Suprapubic skin (tissue), 3 donors: ENCODE data around the gene IL15RA.

Source experiments
- POLR2A ChIP-seq, 2 donors: fragments of 450-650 bp; IDR thresholded peaks; one replicate each; pipeline ENCODE4 v1.6.1; 2017; ENCODE audit warnings: antibody characterized with exemption in 2 of 2, mild to moderate bottlenecking in 2 of 2, moderate library complexity in 2 of 2
- TF ChIP-seq, protein P1 (sequence below), 2 donors: fragments of 200-600 bp in 1 of 2; fragments of 450-650 bp in 1 of 2; sonication (generic) in 1 of 2; IDR thresholded peaks; one replicate each; pipeline ENCODE4 v1.5.1; 2016 to 2019; ENCODE audit warnings: antibody characterized with exemption in 2 of 2, mild to moderate bottlenecking in 1 of 2, moderate library complexity in 1 of 2

DNA sequence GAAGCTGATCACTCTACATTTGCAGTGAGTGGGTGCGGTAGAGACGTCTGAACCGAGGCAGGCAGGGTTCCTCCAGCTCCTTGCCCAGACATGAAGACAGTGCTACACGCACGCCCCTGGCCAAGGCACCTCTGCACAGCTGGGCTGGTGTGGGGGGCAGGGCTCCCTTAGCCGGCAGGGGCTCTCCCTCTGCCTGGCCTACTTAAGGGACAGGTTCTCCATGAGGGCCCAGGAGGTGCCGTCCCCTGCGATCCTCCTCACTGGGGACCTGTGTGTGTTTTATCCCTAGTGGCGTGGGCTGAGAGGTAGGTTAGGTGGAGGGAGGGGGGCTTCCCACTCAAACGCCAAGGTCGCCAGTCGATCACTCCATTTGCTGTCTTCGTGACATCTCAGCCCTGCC, 35.3 kb downstream of the IL15RA start:
- TF ChIP-seq, protein P1, sequence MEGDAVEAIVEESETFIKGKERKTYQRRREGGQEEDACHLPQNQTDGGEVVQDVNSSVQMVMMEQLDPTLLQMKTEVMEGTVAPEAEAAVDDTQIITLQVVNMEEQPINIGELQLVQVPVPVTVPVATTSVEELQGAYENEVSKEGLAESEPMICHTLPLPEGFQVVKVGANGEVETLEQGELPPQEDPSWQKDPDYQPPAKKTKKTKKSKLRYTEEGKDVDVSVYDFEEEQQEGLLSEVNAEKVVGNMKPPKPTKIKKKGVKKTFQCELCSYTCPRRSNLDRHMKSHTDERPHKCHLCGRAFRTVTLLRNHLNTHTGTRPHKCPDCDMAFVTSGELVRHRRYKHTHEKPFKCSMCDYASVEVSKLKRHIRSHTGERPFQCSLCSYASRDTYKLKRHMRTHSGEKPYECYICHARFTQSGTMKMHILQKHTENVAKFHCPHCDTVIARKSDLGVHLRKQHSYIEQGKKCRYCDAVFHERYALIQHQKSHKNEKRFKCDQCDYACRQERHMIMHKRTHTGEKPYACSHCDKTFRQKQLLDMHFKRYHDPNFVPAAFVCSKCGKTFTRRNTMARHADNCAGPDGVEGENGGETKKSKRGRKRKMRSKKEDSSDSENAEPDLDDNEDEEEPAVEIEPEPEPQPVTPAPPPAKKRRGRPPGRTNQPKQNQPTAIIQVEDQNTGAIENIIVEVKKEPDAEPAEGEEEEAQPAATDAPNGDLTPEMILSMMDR (IDR thresholded peaks at IDR 0.05): no peak
- TF ChIP-seq POLR2A (IDR thresholded peaks at IDR 0.05): no peak
